H1 (cell line): ENCODE results near the gene GNAI1. TPM values are rescaled to one million over a fixed set of nuclear protein-coding genes. Genes with fewer than 3 reads are reported as not detected.

Experiments
- CTCF ChIA-PET: fragments of 300-600 bp; sonication (Branson Sonifier 250); formaldehyde crosslinking; loops from one replicate; lab custom pipeline; 2021; ENCODE audit not compliant: partially characterized antibody; lab: Charles Lee
- POLR2A ChIA-PET: fragments of 300-600 bp; sonication (Branson Sonifier 250); formaldehyde crosslinking; loops from one replicate; lab custom pipeline; 2021; ENCODE audit warnings: inconsistent platforms; ENCODE audit not compliant: partially characterized antibody; lab: Charles Lee
- DNase-seq, 2 experiments: peaks; one replicate each; pipeline versions ENCODE4 v3.0.0 to v3.0.0-alpha.2; 2010 to 2022; ENCODE audit warnings: low spot score in 2 of 2, low read depth in 1 of 2, mixed read lengths in 1 of 2
- FAIRE-seq: peaks from 2 replicates; lab custom pipeline; 2011; peaks lifted over from hg19 to GRCh38; lab: Jason Lieb, UNC
- H2AFZ ChIP-seq: 2 replicates; pipeline ENCODE4 v1.8.1; 2012; ENCODE audit warnings: low read length, inconsistent platforms
- H2AK5ac ChIP-seq: 2 replicates; pipeline ENCODE4 v1.6.1; 2013; ENCODE audit warnings: low read depth, low read length
- H2BK120ac ChIP-seq: replicated peaks from 2 replicates; pipeline ENCODE3; 2013; ENCODE audit warnings: low read depth, low read length, inconsistent platforms
- H2BK12ac ChIP-seq: 2 replicates; pipeline ENCODE4 v1.6.1; 2013; ENCODE audit warnings: low read depth, low read length
- H2BK15ac ChIP-seq: 2 replicates; pipeline ENCODE4 v1.6.1; 2013; ENCODE audit warnings: low read length
- H2BK20ac ChIP-seq: 2 replicates; pipeline ENCODE4 v1.6.1; 2013; ENCODE audit warnings: low read length
- H2BK5ac ChIP-seq: 2 replicates; pipeline ENCODE4 v1.6.1; 2013; ENCODE audit warnings: low read depth, low read length
- H3K14ac ChIP-seq: 2 replicates; pipeline ENCODE4 v1.6.1; 2013; ENCODE audit warnings: inconsistent platforms; ENCODE audit not compliant: insufficient read length
- H3K18ac ChIP-seq: 2 replicates; pipeline ENCODE4 v1.6.1; 2013; ENCODE audit warnings: low read length; ENCODE audit errors: extremely low read depth
- H3K23ac ChIP-seq: 2 replicates; pipeline ENCODE4 v1.6.1; 2013; ENCODE audit warnings: inconsistent platforms; ENCODE audit not compliant: insufficient read length
- H3K23me2 ChIP-seq: 2 replicates; pipeline ENCODE4 v1.6.1; 2013; ENCODE audit warnings: low read depth, low read length
- H3K27ac ChIP-seq: 2 replicates; pipeline ENCODE4 v1.6.1; 2011; ENCODE audit warnings: low read depth, low read length, inconsistent platforms
- H3K27me3 ChIP-seq, 4 experiments: replicated peaks in 1 of 4; 1 replicate in 1 of 4; 2 replicates in 3 of 4; pipeline versions ENCODE4 v1.6.1 to v1.8.1; 2011 to 2013; ENCODE audit warnings: low read length in 3 of 4, mild to moderate bottlenecking in 3 of 4, inconsistent platforms in 2 of 4, mixed read lengths in 2 of 4, moderate library complexity in 1 of 4; ENCODE audit not compliant: control insufficient read depth in 3 of 4, insufficient read depth in 3 of 4; ENCODE audit errors: extremely low read depth in 1 of 4
- H3K36me3 ChIP-seq, 4 experiments: 2 replicates each; pipeline versions ENCODE4 v1.6.1 to v1.8.1; 2011 to 2013; ENCODE audit warnings: mild to moderate bottlenecking in 4 of 4, low read length in 3 of 4, moderate library complexity in 2 of 4, control low read depth in 1 of 4, inconsistent platforms in 1 of 4; ENCODE audit not compliant: insufficient read depth in 4 of 4, control insufficient read depth in 2 of 4
- H3K4ac ChIP-seq: replicated peaks from 2 replicates; pipeline ENCODE3; 2013; ENCODE audit warnings: low read length, low read depth, mixed read lengths, inconsistent platforms; ENCODE audit not compliant: insufficient read length
- H3K4me1 ChIP-seq, 4 experiments: replicated peaks in 1 of 4; 1 replicate in 1 of 4; 2 replicates in 3 of 4; pipeline versions ENCODE4 v1.6.1 to v1.8.1; 2011 to 2013; ENCODE audit warnings: low read length in 3 of 4, inconsistent platforms in 2 of 4, mixed read lengths in 1 of 4; ENCODE audit not compliant: insufficient read depth in 4 of 4, control insufficient read depth in 3 of 4
- H3K4me2 ChIP-seq, 2 experiments: 2 replicates each; pipeline versions ENCODE4 v1.6.1 to v1.8.1; 2011 to 2013; ENCODE audit warnings: low read depth in 2 of 2, low read length in 2 of 2, control low read depth in 1 of 2, inconsistent platforms in 1 of 2, mild to moderate bottlenecking in 1 of 2; ENCODE audit not compliant: insufficient read depth in 1 of 2
- H3K4me3 ChIP-seq, 4 experiments: fragments of 200-600, 300-600 bp in 1 of 4; sonication (generic), shearing (Covaris generic), sonication (Bioruptor Twin) in 1 of 4; 2 replicates each; pipeline versions ENCODE4 v1.5.1 to v1.8.1; 2011 to 2016; ENCODE audit warnings: low read length in 4 of 4, low read depth in 3 of 4, control low read depth in 2 of 4, inconsistent platforms in 2 of 4, mild to moderate bottlenecking in 2 of 4, mixed read lengths in 1 of 4, moderate library complexity in 1 of 4; ENCODE audit not compliant: insufficient read depth in 2 of 4; ENCODE audit errors: extremely low read depth in 1 of 4
- H3K56ac ChIP-seq: replicated peaks from 2 replicates; pipeline ENCODE3; 2013; ENCODE audit warnings: low read depth, mild to moderate bottlenecking, mixed read lengths, low read length, inconsistent platforms; ENCODE audit not compliant: insufficient read length
- H3K79me1 ChIP-seq: 2 replicates; pipeline ENCODE4 v1.6.1; 2013; ENCODE audit warnings: low read depth, low read length, control low read depth
- H3K79me2 ChIP-seq, 2 experiments: 2 replicates each; pipeline versions ENCODE4 v1.6.1 to v1.8.1; 2012 to 2013; ENCODE audit warnings: low read length in 2 of 2, mild to moderate bottlenecking in 2 of 2, inconsistent platforms in 1 of 2; ENCODE audit not compliant: insufficient read depth in 2 of 2, control insufficient read depth in 1 of 2
- H3K9ac ChIP-seq, 4 experiments: replicated peaks in 1 of 4; 1 replicate in 1 of 4; 2 replicates in 3 of 4; pipeline versions ENCODE4 v1.6.1 to v1.8.1; 2011 to 2013; ENCODE audit warnings: low read depth in 3 of 4, low read length in 3 of 4, control low read depth in 2 of 4, mild to moderate bottlenecking in 2 of 4, moderate library complexity in 2 of 4, inconsistent platforms in 1 of 4; ENCODE audit errors: extremely low read depth in 1 of 4
- H3K9me3 ChIP-seq, 2 experiments: 2 replicates each; pipeline versions ENCODE4 v1.6.1 to v1.8.1; 2012 to 2013; ENCODE audit warnings: mild to moderate bottlenecking in 2 of 2, moderate library complexity in 2 of 2, control low read depth in 1 of 2, inconsistent platforms in 1 of 2, low read depth in 1 of 2, low read length in 1 of 2, mixed read lengths in 1 of 2; ENCODE audit not compliant: insufficient read depth in 2 of 2
- H4K20me1 ChIP-seq, 2 experiments: replicated peaks in 1 of 2; 2 replicates each; pipeline versions ENCODE3 to v1.8.1; 2011 to 2013; ENCODE audit warnings: inconsistent platforms in 2 of 2, low read length in 2 of 2, mild to moderate bottlenecking in 1 of 2; ENCODE audit not compliant: insufficient read depth in 2 of 2, control insufficient read depth in 1 of 2
- H4K5ac ChIP-seq: 2 replicates; pipeline ENCODE4 v1.6.1; 2013; ENCODE audit warnings: low read length, low read depth, mixed read lengths, inconsistent platforms; ENCODE audit not compliant: insufficient read length
- H4K8ac ChIP-seq: 2 replicates; pipeline ENCODE4 v1.8.0; 2013; ENCODE audit warnings: mild to moderate bottlenecking, moderate library complexity, low read length, inconsistent platforms; ENCODE audit not compliant: insufficient read depth; ENCODE audit errors: extremely low read depth
- H4K91ac ChIP-seq: replicated peaks from 2 replicates; pipeline ENCODE3; 2013; ENCODE audit warnings: low read length, mixed read lengths, inconsistent platforms; ENCODE audit not compliant: insufficient read length
- CBX8 ChIP-seq: fragments of 300-800, 300-1000 bp; sonication (generic); IDR thresholded peaks from 2 replicates; pipeline ENCODE4 v1.7.1; 2016; ENCODE audit warnings: low read depth, low read length, borderline replicate concordance
- CHD2 ChIP-seq: IDR thresholded peaks from 2 replicates; pipeline ENCODE4 v1.6.1; 2012; ENCODE audit warnings: low read length, improper control_type of control experiment
- SIX5 ChIP-seq: IDR thresholded peaks from 2 replicates; pipeline ENCODE4 v1.6.1; 2011; ENCODE audit warnings: mild to moderate bottlenecking, low read depth, low read length
- SP4 ChIP-seq: IDR thresholded peaks from 2 replicates; pipeline ENCODE4 v1.6.1; 2012; ENCODE audit warnings: low read length, inconsistent platforms
- YY1 ChIP-seq: IDR thresholded peaks from 2 replicates; pipeline ENCODE4 v1.6.1; 2011; ENCODE audit warnings: low read depth, mild to moderate bottlenecking, low read length
- WGBS, 2 experiments: shearing (Covaris generic) in 1 of 2; methylation state at CpG; one replicate each; pipeline versions ENCODE4 v1.1.6 to v1.1.7; 2013 to 2015; ENCODE audit warnings: low lambda C conversion rate in 2 of 2, mixed read lengths in 2 of 2, inconsistent platforms in 1 of 2, low coverage in 1 of 2, missing lambda C conversion rate in 1 of 2; ENCODE audit not compliant: insufficient replicate concordance in 2 of 2, insufficient coverage in 1 of 2, insufficient read length in 1 of 2; ENCODE audit errors: extremely low coverage in 1 of 2, missing lambda C conversion rate in 1 of 2; 5-methylcytosine and 5-hydroxymethylcytosine counted together
- polyA plus RNA-seq, 7 experiments: library from polyadenylated mRNA; depleted of rRNA in 3 of 7; stranded (reverse) in 5 of 7; unstranded in 2 of 7; fragments of >200 nt in 5 of 7; fragments of 200-250 nt in 2 of 7; gene quantifications; 1 replicate in 5 of 7; 2 replicates in 1 of 7; 4 replicates in 1 of 7; pipeline versions ENCODE4 v1.2.1 to v1.2.3, GENCODE V29; 2011 to 2013; ENCODE audit warnings: missing spikeins in 2 of 7, mixed read lengths in 2 of 7
- small RNA-seq: library from polyadenylated mRNA; stranded (forward); fragments of <200 nt; extraction: miRNeasy Mini kit (QIAGEN cat#:217004); gene quantifications from one replicate; pipeline ENCODE3, GENCODE V24; 2013; ENCODE audit not compliant: insufficient read depth
- total RNA-seq: library from RNA; stranded (reverse); fragmentation: NEBNext Ultra II Directional; extraction: Animal tissue kit (Norgen Biotek cat#: 25700); gene quantifications from 2 replicates; pipeline ENCODE4 v1.2.1, GENCODE V29; 2021

Gene GNAI1
- total and polyA plus RNA-seq, 2 of the 8 experiments (the other 6 are each of a cell fraction or from before 2014, with no cell fraction given) = 8.0 to 29.5 TPM

DNA sequence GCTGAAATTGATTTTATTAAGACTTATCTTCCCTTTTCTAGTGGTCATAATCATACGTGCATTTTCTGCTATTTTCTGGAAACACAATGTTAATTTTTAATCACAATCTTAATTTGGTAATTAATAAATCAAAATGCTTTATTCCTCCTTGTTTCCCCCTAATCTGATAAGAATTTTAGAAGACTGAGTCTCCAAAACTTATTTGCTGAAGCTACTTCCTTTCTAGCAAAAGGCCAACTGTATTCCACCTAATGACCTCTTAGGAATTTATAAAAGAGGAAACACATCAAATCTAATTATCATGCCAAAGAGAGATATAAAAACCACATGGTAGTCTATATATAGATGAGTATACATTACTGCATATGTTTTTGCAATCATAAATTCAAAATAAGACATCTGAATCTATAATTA lies 140.6 kb downstream of the GNAI1 start:
- H3K4me2 ChIP-seq = no peak overlapping the region
- no peak overlapping the region for H3K27ac ChIP-seq
- no peak overlapping the region for H3K56ac ChIP-seq
- WGBS, 2 experiments = 75% methylated on average over 1 of the region's 1 CpG; no CpG with 5 or more reads in 1 of the 2 experiments
- no peak overlapping the region for H2AFZ ChIP-seq
- CTCF ChIA-PET = no interaction called here
- no peaks in the 10 kb centered on the region for H3K36me3 ChIP-seq
- H3K27me3 ChIP-seq = no peaks in the 10 kb centered on the region
- H2BK120ac ChIP-seq = no peak overlapping the region
- H3K14ac ChIP-seq = no peak overlapping the region
- no peaks in the 10 kb centered on the region for H3K9me3 ChIP-seq
- no peak overlapping the region for H4K8ac ChIP-seq
- H2BK5ac ChIP-seq = no peak overlapping the region
- no peak for FAIRE-seq
- no peak overlapping the region for H2AK5ac ChIP-seq
- H3K18ac ChIP-seq = no peak overlapping the region
- no peak overlapping the region for H4K91ac ChIP-seq
- no peak overlapping the region for H3K23ac ChIP-seq
- H3K79me1 ChIP-seq = no peaks in the 10 kb centered on the region
- no peak overlapping the region for H2BK15ac ChIP-seq
- TF ChIP-seq YY1 (no peak), CHD2 (no peak), SP4 (no peak), CBX8 (no peak), SIX5 (no peak)
- no peaks in the 10 kb centered on the region for H3K23me2 ChIP-seq
- POLR2A ChIA-PET = interaction anchor here (0.6 kb wide), 1 partner anchor 257 kb away, joined by 3 read pairs; no protein-coding TSS in a partner anchor
- no peak overlapping the region for H3K4me3 ChIP-seq
- H2BK20ac ChIP-seq = no peak overlapping the region
- no peaks in the 10 kb centered on the region for H3K79me2 ChIP-seq
- no peak overlapping the region for H2BK12ac ChIP-seq
- no peaks in the 10 kb centered on the region for H3K4me1 ChIP-seq
- H4K20me1 ChIP-seq = no peaks in the 10 kb centered on the region
- H4K5ac ChIP-seq = no peak overlapping the region
- no peak overlapping the region for H3K9ac ChIP-seq
- DNase-seq = no peak
- H3K4ac ChIP-seq = no peak overlapping the region

Small RNA genes lying within 50 kb of the gene (small RNA-seq; reads per million reads assigned to genes)
- gene RN7SL869P = not detected
